Measurements from ENCODE around the gene GOLGA6A. TPM values are rescaled to one million over a fixed set of nuclear protein-coding genes. Genes with fewer than 3 reads are reported as not detected.
"Not testable (repeated sequence)": the region's sequence is repeated elsewhere in the genome, so short reads cannot be mapped to it uniquely, and the experiment has no call there.

The GOLGA6A gene
- total and polyA plus RNA-seq, 2 of the 8 experiments (the other 6 are each of a cell fraction or from before 2014, with no cell fraction given): 0.80 to 1.0 TPM

- H2BK20ac ChIP-seq (ENCODE audit: low read length); H2AFZ ChIP-seq (ENCODE audit: low read length); H3K14ac ChIP-seq (ENCODE audit: insufficient read length); H3K79me2 ChIP-seq (ENCODE audit: control insufficient read depth in 1 of 2, insufficient read depth in 2 of 2, low read length in 2 of 2); H3K9me3 ChIP-seq (ENCODE audit: insufficient read depth in 2 of 2, low read depth in 1 of 2, low read length in 1 of 2); H3K27ac ChIP-seq (ENCODE audit: low read depth, low read length); H4K91ac ChIP-seq (replicated peaks; ENCODE audit: insufficient read length, low read length); H3K36me3 ChIP-seq (ENCODE audit: control insufficient read depth in 2 of 4, insufficient read depth in 4 of 4, low read length in 3 of 4); H3K23me2 ChIP-seq (ENCODE audit: low read depth, low read length); H3K4me3 ChIP-seq (ENCODE audit: extremely low read depth in 1 of 4, insufficient read depth in 2 of 4, low read depth in 3 of 4, low read length in 4 of 4); H3K4me1 ChIP-seq (replicated peaks in 1 of 4; ENCODE audit: control insufficient read depth in 3 of 4, insufficient read depth in 4 of 4, low read length in 3 of 4); H3K4ac ChIP-seq (replicated peaks; ENCODE audit: insufficient read length, low read depth, low read length); H2AK5ac ChIP-seq (ENCODE audit: low read depth, low read length); H3K27me3 ChIP-seq (replicated peaks in 1 of 4; ENCODE audit: control insufficient read depth in 3 of 4, extremely low read depth in 1 of 4, insufficient read depth in 3 of 4, low read length in 3 of 4); H2BK5ac ChIP-seq (ENCODE audit: low read depth, low read length); H2BK15ac ChIP-seq (ENCODE audit: low read length); H4K5ac ChIP-seq (ENCODE audit: insufficient read length, low read depth, low read length); H4K8ac ChIP-seq (ENCODE audit: extremely low read depth, insufficient read depth, low read length); H3K56ac ChIP-seq (replicated peaks; ENCODE audit: insufficient read length, low read depth, low read length); H3K18ac ChIP-seq (ENCODE audit: extremely low read depth, low read length); H3K23ac ChIP-seq (ENCODE audit: insufficient read length); H2BK12ac ChIP-seq (ENCODE audit: low read depth, low read length); H4K20me1 ChIP-seq (replicated peaks in 1 of 2; ENCODE audit: control insufficient read depth in 1 of 2, insufficient read depth in 2 of 2, low read length in 2 of 2); H2BK120ac ChIP-seq (replicated peaks; ENCODE audit: low read depth, low read length); H3K79me1 ChIP-seq (ENCODE audit: low read depth, low read length); H3K4me2 ChIP-seq (ENCODE audit: insufficient read depth in 1 of 2, low read depth in 2 of 2, low read length in 2 of 2); H3K9ac ChIP-seq (replicated peaks in 1 of 4; ENCODE audit: extremely low read depth in 1 of 4, low read depth in 3 of 4, low read length in 3 of 4): not testable (repeated sequence)
- FAIRE-seq: peak; percentile 69
- peak in 1 of 2 experiments; percentile 88 for DNase-seq (ENCODE audit: low read depth in 1 of 2, low spot score in 2 of 2)
- ChIA-PET POLR2A (ENCODE audit: partially characterized antibody) (interaction anchor here (1.2 kb wide), 1 partner anchor 55 kb away, joined by 3 read pairs; no protein-coding TSS in a partner anchor), CTCF (ENCODE audit: partially characterized antibody) (interaction anchor here (0.6 to 3.2 kb wide), 12 partner anchors 9 to 212 kb away, joined by 3 to 20 read pairs (median 5); no protein-coding TSS in a partner anchor)
- TF ChIP-seq RAD21 (IDR thresholded peaks at IDR 0.05 in 1 of 2, conservative IDR thresholded peaks at IDR 0.05 in 1 of 2; ENCODE audit: low read depth in 2 of 2, low read length in 2 of 2): peak; percentile 26 to 35; a peak in 3 of 4 replicates
- TF ChIP-seq, protein P1, sequence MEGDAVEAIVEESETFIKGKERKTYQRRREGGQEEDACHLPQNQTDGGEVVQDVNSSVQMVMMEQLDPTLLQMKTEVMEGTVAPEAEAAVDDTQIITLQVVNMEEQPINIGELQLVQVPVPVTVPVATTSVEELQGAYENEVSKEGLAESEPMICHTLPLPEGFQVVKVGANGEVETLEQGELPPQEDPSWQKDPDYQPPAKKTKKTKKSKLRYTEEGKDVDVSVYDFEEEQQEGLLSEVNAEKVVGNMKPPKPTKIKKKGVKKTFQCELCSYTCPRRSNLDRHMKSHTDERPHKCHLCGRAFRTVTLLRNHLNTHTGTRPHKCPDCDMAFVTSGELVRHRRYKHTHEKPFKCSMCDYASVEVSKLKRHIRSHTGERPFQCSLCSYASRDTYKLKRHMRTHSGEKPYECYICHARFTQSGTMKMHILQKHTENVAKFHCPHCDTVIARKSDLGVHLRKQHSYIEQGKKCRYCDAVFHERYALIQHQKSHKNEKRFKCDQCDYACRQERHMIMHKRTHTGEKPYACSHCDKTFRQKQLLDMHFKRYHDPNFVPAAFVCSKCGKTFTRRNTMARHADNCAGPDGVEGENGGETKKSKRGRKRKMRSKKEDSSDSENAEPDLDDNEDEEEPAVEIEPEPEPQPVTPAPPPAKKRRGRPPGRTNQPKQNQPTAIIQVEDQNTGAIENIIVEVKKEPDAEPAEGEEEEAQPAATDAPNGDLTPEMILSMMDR (IDR thresholded peaks at IDR 0.05; ENCODE audit: control extremely low read depth in 1 of 3, insufficient read depth in 1 of 3, low read depth in 1 of 3, low read length in 3 of 3): peak; percentile 34 to 59 (median 59)
- 79% methylated on average over 6 of the region's 6 CpGs; no CpG with 5 or more reads in 1 of the 2 experiments for WGBS, 2 experiments (ENCODE audit: extremely low coverage in 1 of 2, insufficient coverage in 1 of 2, insufficient read length in 1 of 2, insufficient replicate concordance in 2 of 2, low coverage in 1 of 2, low lambda C conversion rate in 2 of 2, missing lambda C conversion rate in 1 of 2)
These were observed 26.3 kb upstream of the GOLGA6A start for GRCh38 chr15:74108611-74109010.

Data from H1 (cell line).